Caki2 (cell line): ENCODE results near the gene NT5DC4. TPM values are rescaled to one million over a fixed set of nuclear protein-coding genes. Genes with fewer than 3 reads are reported as not detected.

Source experiments
- DNase-seq: peaks from one replicate; pipeline ENCODE4 v3.0.0-alpha.2; 2015; ENCODE audit warnings: low read depth
- in situ Hi-C: cut with HindIII; loops from 2 replicates; pipeline ENCODE4 v1.10.0; 2016; ENCODE audit warnings: low sequenced_read_pairs, low pct_unique_long_range_greater_than_20kb, mixed read lengths
- total RNA-seq: library from RNA; depleted of rRNA; stranded (reverse); fragments of >200 nt; shearing (Covaris generic); gene quantifications from 2 replicates; pipeline ENCODE4 v1.2.3, GENCODE V29; 2014; ENCODE audit warnings: low replicate concordance

NT5DC4 gene
- total RNA-seq, 1 experiment from 2014 or later = not detected

DNA sequence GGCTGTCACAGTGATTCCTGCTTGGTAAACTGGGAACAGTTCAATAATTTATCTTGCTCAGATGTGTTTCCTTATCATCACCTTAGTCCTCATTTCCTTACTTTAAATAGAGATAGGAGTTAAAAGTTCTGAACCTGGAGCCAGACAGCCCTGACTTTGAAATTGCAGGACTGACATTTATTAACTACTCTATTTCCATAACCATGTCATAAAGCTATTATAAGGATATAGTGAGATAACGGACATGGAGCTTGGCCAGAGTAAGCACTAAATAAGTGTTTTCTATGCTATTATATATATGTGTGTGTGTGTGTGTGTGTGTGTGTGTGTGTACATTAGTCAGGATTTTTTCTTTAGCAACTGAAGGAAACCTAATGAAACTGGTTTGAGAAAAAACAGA lies 13.1 kb downstream of the NT5DC4 start:
- in situ Hi-C loops = no loop called here
- DNase-seq = no peak

DNA sequence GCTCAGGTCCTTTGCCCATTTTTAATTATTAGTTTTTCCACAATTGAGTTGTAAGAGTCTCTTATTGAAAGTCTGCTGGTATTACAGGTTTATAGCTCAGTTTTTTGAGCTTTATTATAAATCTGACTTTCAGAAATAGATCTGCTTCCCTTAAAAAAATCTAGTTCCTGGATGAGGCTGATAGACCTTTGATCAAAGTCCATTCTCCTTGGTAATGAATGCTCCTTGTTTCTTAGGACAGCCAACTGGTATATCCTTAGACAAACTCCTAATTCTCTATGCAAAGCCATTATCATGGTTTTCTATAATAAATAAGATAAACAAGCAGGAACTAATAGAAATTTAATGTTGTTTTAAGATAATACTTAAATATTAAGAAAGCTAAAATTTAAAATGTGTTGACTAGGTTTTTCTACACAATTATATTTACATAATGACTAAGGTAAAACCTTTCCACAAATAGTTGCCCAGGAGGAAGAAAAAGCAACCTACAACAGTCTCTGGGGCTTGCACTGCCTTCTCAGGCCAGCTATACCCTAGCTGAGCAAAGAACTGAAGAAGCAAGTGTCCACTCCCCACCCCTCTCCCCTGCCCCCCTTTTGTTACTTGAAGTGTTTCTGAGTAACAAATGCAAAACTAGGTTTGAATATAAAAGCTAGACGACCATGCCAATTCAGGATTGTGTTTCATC lies 16.9 kb downstream of the NT5DC4 start:
- in situ Hi-C loops = no loop called here
- DNase-seq = no peak

DNA sequence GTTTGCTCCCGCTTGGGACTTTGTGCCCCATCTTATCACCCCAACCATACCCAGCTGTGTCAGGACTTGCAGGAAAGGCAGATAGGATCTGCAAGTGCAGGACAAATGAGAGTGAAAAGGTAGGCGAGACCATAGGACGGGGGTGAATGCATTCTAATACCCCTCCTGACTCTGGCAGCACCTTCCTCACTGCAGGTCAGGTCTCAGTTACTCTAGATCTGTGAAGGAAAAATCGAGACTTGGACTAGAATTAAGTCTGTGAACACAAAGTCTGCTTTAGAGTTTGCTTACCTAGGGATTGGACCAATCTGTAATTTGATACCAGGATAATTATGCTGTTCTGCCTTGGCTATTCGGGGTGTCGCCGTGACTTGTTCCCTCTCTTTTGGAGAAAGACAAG lies 19.7 kb downstream of the NT5DC4 start:
- in situ Hi-C loops = no loop called here
- DNase-seq = no peak

DNA sequence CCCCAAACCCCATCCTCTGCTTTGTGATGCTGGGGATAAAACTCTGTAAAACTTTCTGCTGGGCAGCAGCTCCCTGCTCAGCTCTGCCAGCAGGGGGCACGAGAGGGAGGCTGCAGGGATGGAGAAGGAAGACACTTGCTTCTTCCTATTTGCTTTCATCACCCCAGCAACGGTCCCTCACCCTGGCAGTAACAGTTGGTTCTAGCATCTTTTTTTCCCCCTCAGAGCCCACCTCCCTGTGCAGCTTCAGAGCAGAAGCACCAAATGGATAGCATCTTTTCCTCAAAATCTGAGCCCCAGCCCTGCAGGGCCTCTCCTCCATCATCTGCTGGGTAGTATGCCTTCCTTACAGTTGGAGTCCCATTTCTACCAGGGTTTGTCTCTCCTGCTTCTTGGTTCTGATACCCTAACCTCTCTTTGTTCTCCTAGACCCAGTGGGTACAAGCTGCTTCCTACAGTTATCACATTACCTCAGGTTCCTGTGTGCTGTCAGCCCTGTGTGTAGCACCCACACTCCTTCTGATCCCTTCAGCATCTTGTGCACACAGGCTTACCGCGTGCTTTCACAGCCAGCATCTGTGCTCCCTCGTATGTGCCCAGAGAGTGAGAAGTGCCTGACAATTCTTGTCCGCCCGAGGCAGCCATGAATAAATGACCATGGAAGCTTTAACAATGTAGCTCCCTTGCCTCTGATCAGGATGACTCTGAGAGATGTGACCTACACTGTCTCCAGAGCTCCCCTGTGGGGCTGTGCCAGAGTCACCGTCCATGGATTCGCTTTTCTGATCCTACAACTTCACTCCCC lies 29.1 kb downstream of the NT5DC4 start:
- DNase-seq = peak; percentile 70
- in situ Hi-C loops = no loop called here

DNA sequence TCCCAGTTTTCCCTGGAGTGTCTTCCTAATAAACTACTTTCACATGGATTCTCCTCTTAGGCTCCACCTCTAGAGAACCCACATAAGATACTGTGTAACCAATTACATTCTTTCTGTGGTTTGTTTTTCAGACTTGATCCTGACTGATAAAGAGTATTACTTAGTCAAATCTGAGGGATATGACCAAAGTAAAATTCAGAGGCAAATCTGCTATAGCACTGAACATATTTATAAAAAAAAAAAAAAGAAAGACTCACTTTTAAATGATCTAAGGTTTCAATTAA lies 29.7 kb downstream of the NT5DC4 start:
- in situ Hi-C loops = no loop called here
- no peak for DNase-seq

DNA sequence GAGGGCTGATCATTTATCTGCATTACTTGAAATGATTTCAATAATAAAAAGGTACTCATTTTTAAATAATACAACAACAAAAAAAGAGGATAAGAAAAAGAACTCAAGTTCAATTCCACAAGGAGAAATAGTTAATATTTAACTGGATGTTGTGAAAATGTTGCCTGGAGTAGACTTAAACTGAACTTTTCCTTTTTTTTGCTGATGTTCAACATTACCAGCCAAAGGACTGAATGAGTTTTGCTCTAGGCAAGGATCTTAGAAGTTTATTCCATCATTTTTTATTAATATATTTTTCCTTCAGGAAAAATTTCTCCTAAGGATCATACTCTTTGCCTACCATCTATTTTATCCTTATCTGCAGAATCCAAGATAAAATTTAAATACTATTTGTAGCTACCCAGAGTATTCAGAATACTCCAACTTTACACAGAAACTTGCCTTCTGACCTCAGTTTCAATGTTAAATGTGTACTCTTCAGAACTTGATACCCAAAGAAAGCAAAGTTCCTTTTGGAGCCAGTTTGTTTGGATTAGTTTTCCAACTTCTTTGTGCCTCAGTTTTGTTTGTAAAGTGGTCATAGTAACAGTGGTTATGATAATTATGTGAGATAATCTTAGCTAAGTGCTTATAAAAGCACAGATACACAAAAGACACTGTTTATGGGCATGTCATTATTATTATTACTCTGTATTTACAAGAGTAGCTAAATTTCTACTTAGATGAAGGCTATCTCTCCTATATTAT lies 30.8 kb downstream of the NT5DC4 start:
- in situ Hi-C loops = no loop called here
- no peak for DNase-seq

DNA sequence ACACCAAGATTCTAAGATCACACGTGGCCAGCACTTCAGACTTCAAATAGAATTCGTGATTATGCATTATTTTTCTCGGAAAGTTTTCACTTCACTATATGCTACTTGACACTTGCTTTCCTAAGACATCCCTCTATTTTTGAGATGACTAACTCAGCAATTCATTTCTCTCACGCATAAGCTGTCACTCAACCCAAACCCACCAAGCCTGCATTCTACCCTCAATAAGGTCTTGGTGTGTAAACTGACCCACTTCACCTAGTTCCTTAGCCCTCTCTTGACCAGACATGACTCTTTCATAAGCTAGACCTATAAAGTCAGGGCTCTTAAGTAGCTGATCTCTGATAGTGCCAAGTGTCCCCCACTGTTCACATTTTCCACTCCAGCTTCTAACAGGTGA lies 31.8 kb downstream of the NT5DC4 start:
- no peak for DNase-seq
- in situ Hi-C loops = no loop called here

DNA sequence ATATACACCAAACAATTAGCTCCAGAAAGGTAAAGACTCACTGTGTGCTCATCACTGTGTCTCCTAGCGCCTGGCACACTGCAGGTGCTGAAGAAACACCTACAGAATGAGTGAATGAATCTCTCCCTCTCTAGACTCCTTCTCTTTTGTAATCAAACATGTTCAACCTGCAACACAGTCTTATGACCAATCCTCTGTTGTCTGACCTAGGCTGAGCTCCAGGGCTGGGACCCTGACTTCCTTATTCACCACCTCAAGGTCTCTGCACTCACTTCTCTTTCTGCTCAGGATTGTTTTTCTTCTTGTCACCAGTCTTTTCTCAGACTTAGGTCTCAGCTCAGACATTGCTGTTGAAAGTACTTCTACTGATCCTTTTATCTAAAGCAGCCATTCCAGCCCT lies 33.7 kb downstream of the NT5DC4 start:
- DNase-seq = no peak
- in situ Hi-C loops = no loop called here

DNA sequence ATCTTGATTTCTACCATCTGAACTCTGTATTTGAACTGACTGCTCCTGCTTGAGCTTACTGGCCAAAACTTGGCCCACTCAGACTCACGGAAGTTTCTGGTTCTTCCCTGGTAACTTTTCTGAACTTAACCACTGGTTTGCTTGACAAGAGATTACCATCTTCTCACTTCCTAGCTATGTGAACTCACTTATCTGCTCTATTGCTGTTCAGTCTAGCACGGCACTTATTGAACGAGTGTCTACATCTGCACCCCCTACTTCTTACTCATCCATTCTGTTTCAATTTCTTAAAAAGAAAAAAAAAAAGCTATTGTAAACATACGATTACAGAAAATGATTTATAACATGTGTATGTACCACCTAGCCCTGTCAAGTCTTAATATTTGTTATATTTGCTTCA lies 34.6 kb downstream of the NT5DC4 start:
- DNase-seq = no peak
- in situ Hi-C loops = no loop called here

DNA sequence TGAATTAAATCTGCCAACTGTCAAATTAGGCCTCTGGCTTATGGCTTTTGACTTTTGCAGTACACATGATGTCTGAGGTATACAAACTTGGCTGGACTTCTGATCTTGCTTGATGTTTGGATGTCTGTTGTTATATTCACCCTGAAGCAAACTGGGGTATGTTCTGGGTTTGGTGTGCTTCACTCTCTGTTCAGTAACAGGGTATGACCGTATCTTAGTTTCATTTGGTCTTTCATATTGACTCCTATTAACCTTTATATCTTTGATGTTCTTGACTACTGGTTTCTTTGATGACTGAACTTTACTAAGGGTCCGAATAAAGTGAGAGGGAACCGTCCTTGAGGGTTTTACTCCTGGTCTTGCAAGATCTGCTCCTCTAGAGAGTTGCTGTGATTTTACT lies 35.4 kb downstream of the NT5DC4 start:
- no peak for DNase-seq
- in situ Hi-C loops = no loop called here

DNA sequence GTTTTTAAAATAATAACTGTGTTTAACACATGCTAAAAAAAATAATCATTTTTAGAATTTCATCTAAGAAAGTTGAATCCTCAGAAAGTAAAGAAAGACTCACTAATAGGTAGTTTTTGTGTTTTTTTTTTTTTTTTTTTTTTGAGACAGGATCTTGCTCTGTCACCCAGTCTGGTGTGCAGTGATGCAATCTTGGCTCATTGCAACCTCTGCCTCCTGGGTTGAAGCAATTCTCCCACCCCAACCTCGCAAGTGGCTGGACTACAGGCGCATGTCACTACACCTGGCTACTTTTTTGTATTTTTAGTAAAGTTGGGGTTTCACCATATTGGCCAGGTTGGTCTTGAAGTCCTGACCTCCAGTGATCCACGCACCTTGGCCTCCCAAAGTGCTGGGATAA lies 36.4 kb downstream of the NT5DC4 start:
- in situ Hi-C loops = no loop called here
- DNase-seq = no peak

DNA sequence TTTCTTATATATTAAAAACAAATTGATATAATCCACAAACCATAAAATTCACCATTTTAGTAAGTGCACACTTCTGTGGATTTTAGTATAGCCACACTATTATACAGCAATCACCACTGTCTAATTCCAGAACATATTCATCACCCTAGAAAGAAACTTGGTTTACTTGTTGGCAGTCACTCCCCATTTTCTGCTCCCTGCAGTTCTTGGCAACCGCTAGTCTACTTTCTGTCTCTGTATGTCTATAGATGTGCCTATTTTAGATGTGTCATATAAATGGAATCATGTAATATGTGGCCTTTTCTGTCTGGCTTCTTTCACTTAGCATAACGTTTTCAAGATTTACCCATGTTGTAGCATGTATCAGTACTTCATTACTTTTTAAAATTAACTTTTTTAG lies 37.9 kb downstream of the NT5DC4 start:
- no peak for DNase-seq
- in situ Hi-C loops = no loop called here

DNA sequence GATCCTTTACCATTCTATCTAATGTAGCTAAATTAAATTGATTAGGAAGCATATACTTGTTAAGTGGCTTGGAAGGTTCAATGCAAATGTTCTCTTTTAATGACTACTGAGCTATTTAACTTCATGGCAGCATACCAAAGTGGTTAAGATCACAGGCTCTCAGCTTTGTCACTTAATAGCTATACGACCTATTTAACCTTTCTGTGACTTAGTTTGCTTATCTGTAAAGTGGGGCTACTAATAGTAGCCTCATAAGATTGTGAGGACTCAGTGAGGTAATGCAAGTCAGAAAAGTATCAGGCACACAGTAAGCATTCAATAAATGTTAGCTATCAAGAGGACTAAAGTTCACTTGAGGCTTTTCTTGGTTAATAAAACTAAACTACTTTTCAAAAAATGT lies 39.3 kb downstream of the NT5DC4 start:
- DNase-seq = no peak
- in situ Hi-C loops = no loop called here

DNA sequence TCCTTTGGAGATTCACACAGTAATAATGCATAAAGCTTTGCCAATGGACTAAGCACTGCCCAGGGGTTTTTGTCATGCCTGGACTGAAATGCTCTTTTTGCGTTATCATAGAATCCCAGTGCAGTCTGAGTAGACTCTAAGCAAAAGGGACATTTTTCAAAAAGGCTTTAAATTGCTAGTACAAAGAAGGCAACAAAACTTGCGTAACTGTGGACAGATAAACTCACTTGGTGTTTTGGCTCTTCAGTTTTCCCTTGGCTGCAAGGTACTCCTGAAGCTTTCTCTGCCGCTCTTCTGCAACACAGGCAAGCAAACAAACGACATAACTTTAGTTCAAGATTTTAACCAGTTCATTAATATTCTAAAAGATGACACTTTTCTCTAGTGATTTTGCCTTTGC lies 41.5 kb downstream of the NT5DC4 start:
- DNase-seq = no peak
- in situ Hi-C loops = no loop called here

DNA sequence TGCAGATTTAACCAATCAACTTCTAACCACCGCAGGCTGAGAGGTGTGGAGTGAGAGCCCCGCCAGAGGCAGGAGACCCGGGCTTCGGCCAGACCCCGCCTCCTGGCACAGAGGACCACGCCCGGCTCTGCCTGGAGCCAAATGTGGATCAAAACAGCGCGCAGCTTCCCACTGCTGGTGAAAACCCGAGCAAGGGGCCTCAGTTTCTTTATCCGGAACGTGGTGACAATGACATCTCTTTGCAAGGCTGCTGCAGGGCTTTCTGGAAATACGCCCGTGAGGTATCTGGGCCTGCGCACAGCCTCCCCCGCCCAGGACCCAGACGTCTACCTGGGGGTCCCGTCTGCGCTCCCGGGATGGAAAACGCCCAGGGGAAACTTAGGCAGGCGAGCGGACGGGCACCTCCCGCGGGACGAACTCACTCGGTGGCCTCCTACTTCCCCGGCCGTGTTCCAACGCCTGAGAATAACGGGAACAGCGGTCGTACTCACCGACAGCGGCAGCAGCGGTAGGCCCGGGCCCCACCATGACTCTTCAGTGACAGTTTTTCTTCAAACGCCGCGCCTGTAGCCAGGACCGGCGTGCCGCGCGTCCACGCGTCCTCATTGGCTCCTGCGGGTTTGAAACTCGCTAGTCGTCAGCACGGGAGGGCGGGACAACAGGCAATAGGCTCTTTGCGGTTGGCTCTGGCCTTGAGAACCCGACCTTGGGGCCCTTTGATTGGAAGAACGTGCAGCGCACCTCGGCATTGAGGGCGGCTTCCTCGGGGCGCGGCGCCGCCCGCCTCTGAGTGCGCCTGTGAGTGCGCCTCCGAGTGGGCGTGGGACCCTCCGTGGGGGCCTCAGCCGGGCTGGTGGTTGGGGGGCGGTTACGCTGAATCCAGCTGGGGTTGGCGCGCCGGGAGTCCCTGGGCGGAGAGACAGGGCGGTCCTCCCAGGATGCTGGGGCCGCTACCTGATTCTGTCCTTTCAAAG lies 43.5 kb downstream of the NT5DC4 start, which contains the start of gene CKAP2L:
Gene CKAP2L (minus strand): TSS at position 539 of the 974 bp plus-strand sequence. CDS start 11 bp downstream, at position 528.
- in situ Hi-C loops = no loop called here
- peak; percentile 98 for DNase-seq

DNA sequence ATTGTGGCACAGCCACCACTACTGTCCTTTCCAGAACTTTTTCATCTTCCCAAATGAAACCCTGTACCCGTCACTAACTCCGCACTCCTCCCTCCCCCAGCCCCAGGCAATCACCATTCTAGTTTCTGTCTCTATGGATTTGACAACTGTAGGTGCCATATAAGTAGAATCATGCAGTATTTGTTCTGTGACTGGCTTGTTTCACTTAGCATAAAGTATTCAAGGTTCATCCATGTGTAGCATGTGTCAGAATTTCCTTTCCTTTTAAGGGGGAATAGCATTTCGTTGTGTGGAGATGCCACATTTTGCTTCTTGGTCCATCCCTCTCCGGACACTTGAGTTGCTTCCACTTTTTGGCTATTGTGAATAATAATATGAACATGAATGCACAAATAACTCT lies 44.4 kb downstream of the NT5DC4 start:
- peak; percentile 46 for DNase-seq
- in situ Hi-C loops = no loop called here

DNA sequence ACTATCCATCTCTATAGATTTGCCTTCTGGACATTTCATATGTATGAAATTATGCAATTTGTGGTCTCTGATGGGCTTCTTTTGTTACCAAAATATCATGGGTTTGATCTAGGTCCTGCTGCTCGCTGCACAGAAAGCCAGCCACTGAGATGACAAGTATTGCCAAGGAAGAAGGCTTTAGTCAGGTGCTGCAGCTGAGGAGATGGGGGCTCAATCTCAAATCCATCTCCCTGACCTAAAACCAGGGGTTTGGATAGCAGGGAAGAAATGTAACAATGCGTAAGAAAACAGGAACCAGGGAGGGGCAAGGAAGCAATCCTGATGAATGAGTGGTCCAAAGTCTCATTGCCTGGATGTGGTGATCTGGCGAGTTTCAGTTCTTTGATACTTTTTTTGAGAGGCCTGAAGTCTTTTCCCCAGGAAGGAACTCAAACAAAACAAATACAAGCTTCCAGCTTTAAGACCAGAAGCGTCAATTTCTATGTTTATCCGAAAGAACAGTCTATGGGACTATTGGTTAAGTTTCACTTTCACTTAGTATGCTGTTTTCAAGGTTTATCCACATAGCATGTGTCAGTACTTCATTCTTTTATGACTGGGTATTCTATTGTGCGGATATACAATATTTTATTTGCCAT lies 47.0 kb downstream of the NT5DC4 start:
- in situ Hi-C loops = no loop called here
- no peak for DNase-seq

DNA sequence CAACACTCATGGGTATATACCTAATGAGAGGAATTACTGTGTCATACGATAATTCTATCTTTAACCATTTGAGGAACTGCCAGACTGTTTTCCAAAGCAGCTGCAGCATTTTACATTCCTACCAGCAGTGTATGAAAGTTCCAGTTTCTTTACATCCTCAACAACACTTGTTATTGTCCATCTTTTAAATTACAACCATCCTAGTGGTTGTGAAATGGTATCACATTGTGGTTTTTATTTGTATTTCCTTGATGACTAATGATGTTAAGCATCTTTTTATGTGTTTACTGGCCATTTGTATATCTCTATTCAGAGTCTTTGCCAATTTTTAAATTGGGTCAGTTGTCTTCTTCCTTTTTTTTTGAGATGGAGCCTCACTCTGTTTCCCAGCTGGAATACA lies 47.6 kb downstream of the NT5DC4 start:
- in situ Hi-C loops = no loop called here
- no peak for DNase-seq
